GM23248 (cell line): ENCODE measurements around the gene NGEF. TPM values are rescaled to one million over a fixed set of nuclear protein-coding genes. Genes with fewer than 3 reads are reported as not detected.

Experiments used
- DNase-seq: peaks from one replicate; pipeline ENCODE4 v3.0.0-alpha.2; 2015
- H2AFZ ChIP-seq: fragments of 200-600 bp; sonication (generic); 2 replicates; pipeline ENCODE4 v1.6.1; 2016; ENCODE audit warnings: antibody characterized with exemption
- H3F3A ChIP-seq: fragments of 200-600 bp; sonication (generic); 2 replicates; pipeline ENCODE4 v1.6.1; 2016; ENCODE audit warnings: mild to moderate bottlenecking, antibody characterized with exemption, mixed run types; ENCODE audit not compliant: insufficient read depth
- H3K27ac ChIP-seq: fragments of 200-600 bp; sonication (generic); 2 replicates; pipeline ENCODE4 v1.5.1; 2016; ENCODE audit warnings: mild to moderate bottlenecking
- H3K27me3 ChIP-seq: fragments of 200-600 bp; sonication (generic); replicated peaks from 2 replicates; pipeline ENCODE4 v1.6.1; 2016; ENCODE audit warnings: mild to moderate bottlenecking; ENCODE audit not compliant: insufficient read depth
- H3K36me3 ChIP-seq: fragments of 200-600 bp; sonication (generic); 2 replicates; pipeline ENCODE4 v1.6.1; 2016; ENCODE audit warnings: low read depth, mild to moderate bottlenecking
- H3K4me1 ChIP-seq: fragments of 200-600 bp; sonication (generic); 2 replicates; pipeline ENCODE4 v1.6.1; 2016; ENCODE audit warnings: mild to moderate bottlenecking; ENCODE audit not compliant: insufficient read depth
- H3K4me2 ChIP-seq: fragments of 200-600 bp; sonication (generic); one replicate; pipeline ENCODE4 v1.6.1; 2016; ENCODE audit warnings: mild to moderate bottlenecking; ENCODE audit not compliant: unreplicated experiment
- H3K4me3 ChIP-seq: fragments of 200-600 bp; sonication (generic); 2 replicates; pipeline ENCODE4 v1.5.1; 2016; ENCODE audit warnings: mild to moderate bottlenecking
- H3K79me2 ChIP-seq: fragments of 200-600 bp; sonication (generic); 2 replicates; pipeline ENCODE4 v1.6.1; 2016; ENCODE audit warnings: mild to moderate bottlenecking; ENCODE audit not compliant: insufficient read depth
- H3K9ac ChIP-seq: fragments of 200-600 bp; sonication (generic); 2 replicates; pipeline ENCODE4 v1.6.1; 2016; ENCODE audit warnings: mild to moderate bottlenecking
- H3K9me2 ChIP-seq: fragments of 200-600 bp; sonication (generic); 2 replicates; pipeline ENCODE4 v1.6.1; 2016; ENCODE audit warnings: mixed run types, mild to moderate bottlenecking, moderate library complexity; ENCODE audit not compliant: insufficient read depth
- H3K9me3 ChIP-seq: fragments of 200-600 bp; sonication (generic); one replicate; pipeline ENCODE4 v1.6.1; 2017; ENCODE audit warnings: low read depth
- H4K20me1 ChIP-seq: fragments of 200-600 bp; sonication (generic); 2 replicates; pipeline ENCODE4 v1.6.0; 2016; ENCODE audit not compliant: insufficient read depth
- EZH2 ChIP-seq: fragments of 200-600 bp; sonication (generic); IDR thresholded peaks from 2 replicates; pipeline ENCODE4 v1.6.1; 2018; ENCODE audit warnings: antibody characterized with exemption, mild to moderate bottlenecking; ENCODE audit not compliant: insufficient read depth, poor library complexity, severe bottlenecking
- EZH2phosphoT487 ChIP-seq: fragments of 200-600 bp; sonication (generic); IDR thresholded peaks from 2 replicates; pipeline ENCODE4 v1.6.1; 2018; ENCODE audit warnings: antibody characterized with exemption, moderate library complexity, mild to moderate bottlenecking, low read depth; ENCODE audit not compliant: insufficient read depth
- WGBS, 2 experiments: methylation state at CpG; one replicate each; pipeline ENCODE4 v1.1.6; 2015 to 2017; ENCODE audit warnings: low lambda C conversion rate in 2 of 2, low coverage in 1 of 2; ENCODE audit errors: missing lambda C conversion rate in 2 of 2; 5-methylcytosine and 5-hydroxymethylcytosine counted together
- in situ Hi-C: fragments of 300-500 bp; cut with MboI; formaldehyde crosslinking; loops from 2 replicates; pipeline ENCODE4 v1.15.0; 2020
- polyA plus RNA-seq: library from polyadenylated mRNA; unstranded; fragments of >200 nt; fragmentation: Nextera tagmentation; extraction: Ambion mirVana; gene quantifications from 2 replicates; pipeline ENCODE4 v1.2.1, GENCODE V29; 2016
- total RNA-seq: library from RNA; depleted of rRNA; stranded (reverse); fragments of >200 nt; shearing (Covaris generic); gene quantifications from 2 replicates; pipeline ENCODE4 v1.2.3, GENCODE V29; 2014

The NGEF gene
- total and polyA plus RNA-seq, 2 experiments from 2014 or later, result 0.43 TPM; not detected in 1

DNA sequence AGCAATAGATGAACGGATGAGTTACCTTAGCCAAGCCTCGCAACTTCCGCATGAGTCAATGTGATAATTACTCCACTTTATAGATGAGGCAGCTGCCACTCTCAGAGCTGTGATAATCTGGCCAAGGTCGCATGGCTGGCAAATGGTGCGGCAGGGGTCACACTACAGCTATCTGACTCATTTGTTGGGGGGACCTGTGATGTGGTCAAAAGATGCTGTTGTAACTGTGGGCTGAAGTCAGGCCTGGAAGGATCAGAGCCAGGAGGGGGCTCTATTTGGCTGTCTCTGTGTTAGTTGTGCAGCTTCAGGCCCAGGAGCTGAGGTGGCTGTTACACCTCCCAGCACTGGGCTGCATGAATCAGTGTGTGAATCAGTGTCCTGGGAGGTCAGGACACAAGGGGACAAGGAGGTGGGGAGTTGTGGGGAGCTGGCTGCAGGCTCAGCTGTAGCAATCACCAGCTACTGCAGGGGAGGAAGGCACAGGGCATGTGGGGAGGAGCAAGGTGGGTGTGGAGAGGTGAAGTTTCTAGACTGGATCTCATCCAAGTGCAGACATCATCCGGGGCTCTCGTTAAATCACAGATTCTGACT is 33.1 kb downstream of the NGEF start:
- in situ Hi-C loops, result no loop called here
- Histone ChIP-seq H3K9me3 (no peaks in the 10 kb centered on the region), H3K9me2 (no peaks in the 10 kb centered on the region), H3K4me2 (peak overlapping the region; percentile 17), H3K27ac (no peak overlapping the region), H3K4me3 (no peak overlapping the region), H3K4me1 (peaks cover 11% of the 10 kb centered on the region), H3K27me3 (no peaks in the 10 kb centered on the region), H3F3A (no peaks in the 10 kb centered on the region), H4K20me1 (no peaks in the 10 kb centered on the region), H3K9ac (no peak overlapping the region), H3K36me3 (no peaks in the 10 kb centered on the region), H3K79me2 (no peaks in the 10 kb centered on the region), H2AFZ (no peak overlapping the region)
- WGBS, 2 experiments, result 21 to 22% methylated on average over 7 of the region's 7 CpGs
- TF ChIP-seq EZH2, result no peak
- no peak for TF ChIP-seq EZH2phosphoT487
- peak; percentile 83 for DNase-seq

DNA sequence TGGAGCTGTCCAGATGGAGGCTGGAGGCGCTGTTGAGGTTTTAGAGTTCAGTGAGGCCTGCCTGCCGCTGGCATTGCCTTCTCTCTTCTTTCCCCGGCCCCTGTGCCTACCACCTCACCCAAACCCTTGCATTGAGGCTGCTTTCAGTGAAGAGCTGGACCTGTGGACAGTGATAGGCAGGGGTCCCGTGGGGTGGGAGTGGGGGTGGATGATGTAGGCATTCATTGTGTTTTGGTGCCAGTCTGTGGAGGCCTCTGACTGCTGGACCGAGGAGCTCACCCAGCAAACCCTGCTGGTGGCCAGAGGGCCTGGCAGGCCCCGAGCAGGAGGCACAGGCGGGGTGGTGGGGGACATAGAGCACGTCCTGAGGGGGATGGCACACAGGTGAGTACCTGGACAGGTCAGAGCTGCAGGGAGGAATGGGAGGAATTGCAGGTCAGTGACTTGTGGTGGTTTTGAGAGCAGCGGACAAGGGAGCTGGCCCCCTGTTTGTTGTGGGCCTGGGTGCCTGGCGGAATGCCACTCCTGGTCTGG is 35.6 kb downstream of the NGEF start:
- Histone ChIP-seq H3K4me1 (peaks cover 11% of the 10 kb centered on the region), H3K9me3 (no peaks in the 10 kb centered on the region), H3K4me3 (no peak overlapping the region), H3K9me2 (no peaks in the 10 kb centered on the region), H3K79me2 (no peaks in the 10 kb centered on the region), H3K27ac (no peak overlapping the region), H3K4me2 (no peak overlapping the region), H3K9ac (no peak overlapping the region), H4K20me1 (no peaks in the 10 kb centered on the region), H2AFZ (no peak overlapping the region), H3K27me3 (no peaks in the 10 kb centered on the region), H3K36me3 (no peaks in the 10 kb centered on the region), H3F3A (no peaks in the 10 kb centered on the region)
- no peak for DNase-seq
- 82 to 83% methylated on average over 5 to 10 of the region's 10 CpGs for WGBS, 2 experiments
- TF ChIP-seq EZH2 (no peak), EZH2phosphoT487 (no peak)
- in situ Hi-C loops, result no loop called here

DNA sequence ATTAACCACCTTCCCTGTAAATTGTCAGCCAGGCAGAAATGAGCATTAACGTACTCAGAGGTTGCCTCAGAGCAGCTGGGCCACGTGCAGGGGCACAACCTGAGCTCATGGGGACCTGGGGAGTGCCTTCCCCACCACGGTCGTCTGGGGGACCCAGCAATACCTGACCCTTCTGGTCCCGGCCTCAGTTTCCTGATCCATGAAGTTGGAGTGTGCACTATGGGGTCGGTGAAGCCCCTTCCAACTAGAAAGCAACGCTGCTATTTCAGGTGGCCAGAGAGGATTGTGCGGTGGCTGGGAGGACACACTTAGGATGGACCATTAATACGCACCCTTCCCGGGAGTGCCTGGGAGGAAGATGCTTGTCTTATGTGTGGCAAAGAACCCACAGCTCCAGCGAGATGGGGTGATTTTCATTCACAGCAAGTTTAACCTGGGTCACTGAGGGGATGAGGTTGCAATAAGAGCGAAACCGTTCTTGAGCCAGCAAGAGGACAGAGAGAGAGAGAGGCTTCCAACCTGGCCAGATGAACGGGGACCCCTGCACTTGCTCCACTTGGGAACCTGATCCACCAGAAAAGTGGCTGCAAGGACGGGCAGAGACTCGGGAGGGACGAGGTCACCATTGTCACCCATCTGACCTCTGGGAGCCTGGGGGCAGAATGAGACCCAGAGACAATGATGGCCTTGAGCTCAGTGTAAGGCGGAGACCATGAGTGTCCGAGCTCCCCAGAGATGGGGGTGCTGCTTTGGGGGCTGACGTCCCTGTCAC is 36.2 kb downstream of the NGEF start:
- Histone ChIP-seq H3K27ac (no peak overlapping the region), H3K4me2 (no peak overlapping the region), H3K9me3 (no peaks in the 10 kb centered on the region), H3K9ac (no peak overlapping the region), H3K9me2 (no peaks in the 10 kb centered on the region), H2AFZ (no peak overlapping the region), H3K27me3 (no peaks in the 10 kb centered on the region), H3K79me2 (no peaks in the 10 kb centered on the region), H3K4me3 (no peak overlapping the region), H3K4me1 (peaks cover 11% of the 10 kb centered on the region), H3F3A (no peaks in the 10 kb centered on the region), H4K20me1 (no peaks in the 10 kb centered on the region), H3K36me3 (no peaks in the 10 kb centered on the region)
- DNase-seq, result no peak
- 77% methylated on average over 20 of the region's 20 CpGs for WGBS, 2 experiments
- in situ Hi-C loops, result no loop called here
- TF ChIP-seq EZH2 (no peak), EZH2phosphoT487 (no peak)

DNA sequence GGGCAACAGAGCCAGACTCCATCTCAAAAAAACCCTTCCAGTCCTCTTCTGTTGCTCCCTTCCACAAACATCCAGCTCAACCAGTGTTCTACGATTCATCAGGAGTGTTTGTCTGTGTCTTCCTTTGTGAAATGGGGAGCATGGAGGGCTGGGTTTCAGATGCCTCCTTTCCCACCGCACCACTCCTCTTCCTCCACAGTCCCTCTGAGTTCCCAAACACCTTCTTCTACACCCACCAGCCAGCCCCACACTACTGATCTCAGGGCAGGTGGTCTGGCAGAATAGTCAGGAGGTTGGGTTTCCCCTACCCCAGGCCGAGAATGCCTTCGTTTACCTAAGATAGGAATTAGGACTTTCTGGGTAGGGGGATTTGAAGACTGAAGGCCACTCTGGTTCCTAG is 36.9 kb downstream of the NGEF start:
- no peaks in the 10 kb centered on the region for H3K79me2 ChIP-seq
- no peaks in the 10 kb centered on the region for H3K9me2 ChIP-seq
- no peaks in the 10 kb centered on the region for H3F3A ChIP-seq
- no peak for DNase-seq
- WGBS, 2 experiments, result 88 to 91% methylated on average over 4 of the region's 4 CpGs
- no peaks in the 10 kb centered on the region for H3K27me3 ChIP-seq
- no peak overlapping the region for H2AFZ ChIP-seq
- H3K27ac ChIP-seq, result no peak overlapping the region
- no peak overlapping the region for H3K9ac ChIP-seq
- no peaks in the 10 kb centered on the region for H3K9me3 ChIP-seq
- H3K4me3 ChIP-seq, result no peak overlapping the region
- peaks cover 11% of the 10 kb centered on the region for H3K4me1 ChIP-seq
- H3K4me2 ChIP-seq, result no peak overlapping the region
- TF ChIP-seq EZH2 (no peak), EZH2phosphoT487 (no peak)
- in situ Hi-C loops, result no loop called here
- no peaks in the 10 kb centered on the region for H3K36me3 ChIP-seq
- no peaks in the 10 kb centered on the region for H4K20me1 ChIP-seq
